GM21360 (cell line): ENCODE measurements around the gene ADD1.
A peak's percentile ranks its signal among the peaks of the same experiment; 100 is the strongest.

ENCODE experiments used
- ATAC-seq: cut with Tn5 transposase; IDR thresholded peaks from one replicate; pipeline ENCODE4 v1.9.1; 2021; ENCODE audit warnings: mild to moderate bottlenecking, moderate library complexity; ENCODE audit not compliant: unreplicated experiment

ADD1 gene

DNA sequence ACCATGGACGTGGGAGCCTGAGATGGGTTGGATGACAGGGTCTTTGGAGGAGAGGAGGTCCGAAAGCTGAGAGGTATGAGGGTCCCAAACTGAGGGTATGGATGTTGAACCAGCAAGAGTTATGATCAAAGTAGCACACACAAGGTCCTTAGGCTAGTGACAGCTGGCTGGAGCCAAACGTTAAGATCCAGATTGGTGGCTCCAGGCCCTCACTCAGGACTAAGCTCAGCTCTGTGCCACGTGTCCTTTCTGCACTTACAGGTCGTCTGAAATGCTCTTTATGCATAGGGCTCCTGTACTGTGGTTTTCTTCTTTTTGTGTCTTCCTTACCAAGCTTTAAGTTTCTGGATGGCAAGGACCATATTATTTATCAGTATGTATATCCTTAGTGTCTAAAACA lies 35.4 kb downstream of the ADD1 start:
- no peak for ATAC-seq

DNA sequence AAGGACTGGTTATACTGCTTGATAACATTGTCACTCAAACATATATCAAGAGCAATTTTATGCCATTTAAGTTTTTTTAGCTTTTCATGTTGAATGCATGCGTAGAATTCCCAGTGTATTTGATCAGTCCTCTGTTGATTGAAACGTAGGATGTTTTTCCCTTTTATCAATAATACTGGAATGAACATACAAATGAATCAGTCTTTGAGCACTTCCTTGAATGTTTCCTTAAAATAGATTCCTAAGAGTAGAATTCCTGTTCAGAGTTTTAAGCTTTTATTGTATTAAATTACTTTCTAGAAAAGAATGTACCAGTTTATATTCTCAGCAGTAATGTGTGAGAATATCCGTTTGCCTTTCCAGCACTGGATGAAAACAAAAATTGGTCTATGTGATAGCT lies 37.8 kb downstream of the ADD1 start:
- ATAC-seq, result no peak

DNA sequence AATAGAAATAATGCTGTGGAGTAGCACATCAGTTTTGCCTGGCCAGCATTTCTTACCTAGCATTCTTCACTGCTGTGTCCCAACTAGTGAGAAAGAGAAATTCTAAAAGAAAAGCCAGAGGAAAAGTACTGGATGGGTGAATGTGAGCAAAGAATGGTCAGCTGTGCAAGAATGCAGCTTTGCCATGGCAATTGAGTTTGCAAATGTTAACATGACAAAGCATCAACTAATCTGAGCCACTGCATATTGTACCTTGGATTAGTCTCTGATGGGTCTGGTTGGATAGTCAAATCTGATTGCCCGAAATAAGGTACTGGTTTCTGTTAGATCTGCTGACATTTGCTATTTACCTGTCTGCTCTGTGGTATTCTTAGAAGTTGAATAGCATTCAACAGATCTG lies 38.7 kb downstream of the ADD1 start:
- no peak for ATAC-seq

DNA sequence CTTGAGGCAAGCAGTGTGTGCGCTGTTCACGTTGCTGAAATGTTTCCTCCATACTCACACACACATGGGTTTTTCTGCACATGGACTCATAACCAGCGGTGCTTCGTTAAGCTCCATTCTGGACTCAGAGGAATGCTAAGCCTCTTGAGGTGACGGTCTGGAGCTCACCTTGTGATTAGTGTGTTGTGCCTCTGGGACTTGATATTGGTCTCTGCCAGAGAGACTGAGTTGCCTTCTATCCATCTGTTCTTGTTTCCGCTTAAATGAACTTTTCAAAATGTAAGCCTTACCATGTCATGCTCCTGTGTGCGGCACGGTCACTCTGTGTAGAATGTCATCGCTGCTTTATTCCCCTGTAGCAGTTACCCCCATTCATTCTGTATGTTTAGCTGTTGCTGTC lies 42.5 kb downstream of the ADD1 start:
- no peak for ATAC-seq

DNA sequence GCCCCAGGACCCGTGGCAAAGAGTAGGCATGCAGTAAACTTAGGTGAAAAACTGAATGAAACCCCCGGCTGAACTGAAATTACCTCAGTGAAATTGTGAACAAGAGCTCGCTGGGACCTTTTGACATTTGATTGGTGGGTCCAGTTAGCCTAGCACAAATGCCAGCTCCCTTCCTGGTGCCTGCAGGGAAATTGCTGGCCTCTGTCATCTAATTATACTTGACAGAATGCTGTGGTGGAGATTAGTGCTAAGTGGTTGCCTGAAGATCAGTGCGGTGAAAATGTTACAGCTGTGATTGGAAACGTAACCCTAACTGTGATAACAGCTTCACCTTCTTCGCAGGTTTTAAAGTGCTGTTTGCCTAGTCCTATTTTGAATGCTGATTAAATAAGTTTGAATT lies 43.0 kb downstream of the ADD1 start:
- ATAC-seq, result no peak

DNA sequence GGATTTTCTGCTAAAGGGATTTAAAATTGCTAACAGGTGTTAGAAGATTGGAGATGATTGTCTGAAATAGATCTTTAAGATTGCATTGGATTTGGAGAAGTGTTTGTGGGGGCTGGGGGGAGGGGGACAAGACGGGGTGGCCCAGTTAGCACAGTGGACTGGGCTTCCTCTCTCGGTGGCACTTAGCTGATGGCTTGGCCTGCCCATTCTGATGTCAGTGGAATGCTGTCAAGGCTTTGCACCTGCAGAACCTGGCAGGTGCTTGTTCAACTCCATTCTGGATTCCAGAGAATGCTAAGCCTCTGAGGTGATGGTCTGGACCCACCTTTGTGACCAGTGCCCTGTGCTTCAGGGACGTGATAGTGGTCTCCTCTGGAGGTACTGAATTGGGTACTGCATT lies 43.7 kb downstream of the ADD1 start:
- ATAC-seq, result no peak

DNA sequence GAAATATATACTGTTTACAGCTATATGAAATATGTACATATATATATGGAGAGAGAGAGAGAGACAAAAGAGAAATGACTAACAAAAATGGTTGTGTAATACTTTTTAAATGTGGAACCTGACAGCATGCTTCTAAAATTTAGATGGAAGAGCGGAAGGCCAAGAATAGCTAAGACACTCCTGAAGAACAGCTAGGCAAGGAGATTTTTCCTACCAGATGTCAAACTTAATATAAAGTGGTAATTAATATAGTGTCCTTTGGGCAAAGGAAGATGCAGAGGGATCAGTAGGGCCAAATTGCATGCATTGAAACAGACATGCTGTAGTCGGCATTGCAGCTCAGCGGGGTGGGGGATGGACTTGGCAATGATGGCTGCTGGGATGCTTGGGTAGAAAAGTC lies 45.2 kb downstream of the ADD1 start:
- ATAC-seq, result no peak

DNA sequence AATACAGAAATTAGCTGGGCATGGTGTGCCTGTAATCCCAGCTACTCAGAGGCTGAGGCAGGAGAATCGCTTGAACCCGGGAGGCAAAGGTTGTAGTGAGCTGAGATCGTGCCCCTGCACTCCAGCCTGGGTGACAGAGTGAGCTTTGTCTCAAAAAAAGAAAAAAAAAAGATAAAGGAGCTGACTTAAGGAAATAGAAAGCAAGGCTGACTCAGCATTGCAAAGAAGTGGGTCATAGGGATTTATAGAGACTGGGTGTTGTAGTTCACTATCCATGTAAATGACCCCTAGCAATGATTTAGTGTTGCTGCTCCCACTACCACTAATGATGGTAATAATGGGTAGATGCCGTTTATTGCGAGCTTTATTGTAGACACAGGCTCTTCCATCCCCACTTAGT lies 47.6 kb downstream of the ADD1 start:
- ATAC-seq, result no peak

DNA sequence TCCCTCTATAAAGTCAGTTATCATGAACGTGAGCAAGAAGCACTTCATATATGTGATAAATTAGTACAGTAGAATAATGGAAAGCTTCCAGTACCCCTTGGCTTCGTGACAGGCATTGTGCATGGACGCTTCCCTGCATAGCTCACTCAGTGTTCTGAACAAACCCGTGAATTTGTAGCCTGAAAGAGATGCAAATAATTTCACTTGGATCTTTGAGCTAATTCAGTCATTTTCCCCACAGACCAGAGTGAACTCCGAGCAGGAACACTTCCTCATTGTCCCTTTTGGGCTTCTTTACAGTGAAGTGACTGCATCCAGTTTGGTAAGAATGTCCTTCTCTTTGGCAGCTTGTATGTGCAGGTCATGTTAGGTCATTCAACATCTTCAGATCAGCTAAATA lies 50.1 kb downstream of the ADD1 start:
- no peak for ATAC-seq

DNA sequence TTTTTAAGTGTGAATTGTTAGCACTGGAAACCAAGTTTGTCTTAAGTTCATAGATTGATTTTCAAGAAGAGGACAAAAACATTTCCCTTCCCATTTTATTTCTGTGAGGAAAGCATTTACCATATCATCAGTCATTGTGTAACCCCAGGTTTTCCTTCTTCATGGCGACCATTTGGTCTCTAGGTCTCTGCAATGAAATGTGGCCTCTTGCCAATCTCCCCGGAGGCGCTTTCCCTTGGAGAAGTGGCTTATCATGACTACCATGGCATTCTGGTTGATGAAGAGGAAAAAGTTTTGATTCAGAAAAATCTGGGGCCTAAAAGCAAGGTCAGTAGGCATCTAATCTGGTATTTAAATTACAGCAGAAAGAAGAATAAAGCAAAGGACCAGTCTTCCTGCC lies 54.4 kb downstream of the ADD1 start:
- no peak for ATAC-seq

DNA sequence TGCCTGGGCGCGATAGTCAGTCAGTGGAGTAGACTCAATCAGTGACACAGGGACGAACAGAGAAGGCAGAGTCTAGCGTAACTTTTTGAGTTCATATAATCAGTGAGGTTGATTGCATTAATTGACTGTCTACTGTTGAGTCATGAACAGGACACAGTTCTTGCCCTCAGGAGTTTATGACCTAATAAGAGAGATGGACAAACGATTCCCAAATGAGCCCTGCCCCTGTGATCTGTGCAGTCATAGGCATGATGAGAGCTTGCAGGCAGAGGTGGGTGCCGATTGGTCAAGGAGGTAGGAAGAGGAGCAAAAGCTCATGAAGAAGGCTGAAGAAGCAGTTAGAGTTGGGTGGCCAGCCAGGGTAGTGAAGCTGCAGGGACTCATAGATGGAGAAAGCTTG lies 57.1 kb downstream of the ADD1 start:
- ATAC-seq, result no peak

DNA sequence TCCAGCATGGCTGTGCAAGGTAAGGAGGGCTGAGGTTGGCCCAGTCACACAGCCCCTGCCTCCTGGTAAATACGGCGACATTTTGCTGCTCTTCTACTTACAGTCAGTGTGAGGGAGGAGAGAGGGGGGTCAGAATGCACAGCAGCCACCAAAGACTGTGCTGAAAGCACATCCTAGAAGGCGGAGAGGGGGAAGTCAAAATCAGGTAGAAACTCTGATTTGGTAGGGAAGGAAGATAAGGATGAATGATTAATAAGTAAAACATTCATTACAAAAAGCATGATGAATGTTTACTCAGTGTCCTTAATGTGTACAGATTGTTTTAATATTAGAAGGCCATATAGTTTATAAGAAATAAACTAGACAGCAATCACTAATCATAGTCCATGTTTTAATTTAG lies 57.5 kb downstream of the ADD1 start:
- no peak for ATAC-seq

DNA sequence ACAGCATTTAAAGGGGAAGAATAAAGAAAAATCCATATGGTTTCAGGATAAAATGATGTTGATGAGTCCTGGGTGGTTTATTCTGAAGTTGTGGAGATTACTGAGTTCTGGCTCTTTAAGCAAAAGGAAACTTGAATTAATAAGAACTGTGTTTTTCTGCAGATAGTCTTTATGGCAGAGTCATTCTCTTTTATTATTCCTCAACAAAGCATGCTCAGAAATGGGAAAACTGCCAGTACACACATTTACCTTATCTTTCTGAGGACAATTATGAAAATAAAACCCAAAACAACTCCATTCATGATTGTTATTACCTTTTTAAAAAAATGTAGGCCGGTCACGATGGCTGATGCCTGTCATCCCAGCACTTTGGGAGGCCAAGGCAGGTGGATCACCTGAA lies 58.5 kb downstream of the ADD1 start:
- ATAC-seq, result no peak

DNA sequence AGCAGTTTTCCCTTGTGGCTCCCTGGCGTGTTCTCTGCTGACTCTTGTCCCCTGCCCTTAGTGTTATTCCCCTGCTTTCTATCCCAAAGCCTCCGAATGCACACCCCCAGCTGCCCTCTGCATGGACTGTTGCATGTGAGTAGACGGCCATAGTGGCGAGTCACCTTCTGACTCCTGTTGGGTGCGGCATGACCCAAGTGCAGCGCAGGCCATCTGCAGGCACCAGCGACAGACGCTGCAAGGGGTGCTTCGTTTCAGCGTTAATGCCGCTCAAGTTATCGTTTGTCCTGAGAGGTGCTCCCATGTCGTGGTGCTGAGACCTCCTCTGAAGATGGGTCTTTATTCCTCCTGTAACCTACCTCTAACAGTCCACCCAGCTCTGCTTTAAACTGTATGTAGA lies 61.9 kb downstream of the ADD1 start:
- ATAC-seq, result no peak

DNA sequence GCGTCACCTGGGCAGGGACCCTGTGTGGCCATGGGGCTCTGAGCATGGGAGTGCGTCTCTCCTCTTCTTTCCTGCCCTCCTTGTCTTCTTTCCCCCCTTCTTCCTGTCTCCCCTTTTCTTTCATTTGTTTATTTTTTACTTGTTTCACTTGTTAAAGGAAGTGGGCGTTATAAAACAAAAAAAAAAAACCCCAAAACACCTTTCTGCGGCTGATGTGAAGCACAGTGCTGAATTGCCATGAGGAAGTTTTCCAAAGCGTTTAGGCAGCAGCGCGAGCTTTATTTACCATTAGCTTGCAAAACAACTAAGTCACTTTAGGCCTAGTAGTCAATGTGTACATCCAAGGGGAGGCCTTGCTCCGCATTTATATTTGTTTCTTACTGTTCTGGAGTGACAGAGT lies 62.6 kb downstream of the ADD1 start:
- no peak for ATAC-seq

DNA sequence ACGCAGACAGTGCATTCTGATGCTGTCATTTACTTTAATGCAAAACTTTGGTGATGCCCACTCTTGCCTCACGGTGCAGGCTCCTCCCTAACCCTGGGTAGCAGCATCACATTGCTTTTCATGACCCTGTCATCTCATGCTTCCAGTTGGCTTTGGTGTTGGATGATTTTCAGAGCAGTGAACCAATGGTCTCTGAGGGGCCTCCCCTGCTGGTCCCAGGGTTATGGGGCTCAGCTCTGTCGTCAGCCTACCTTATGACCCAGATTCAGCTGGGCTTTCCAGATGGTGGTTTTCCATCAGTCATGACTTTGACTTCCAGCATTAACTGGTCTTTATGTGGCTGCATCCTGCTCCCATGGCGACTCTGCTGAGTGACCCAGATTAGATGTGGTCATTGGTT lies 63.6 kb downstream of the ADD1 start:
- no peak for ATAC-seq

DNA sequence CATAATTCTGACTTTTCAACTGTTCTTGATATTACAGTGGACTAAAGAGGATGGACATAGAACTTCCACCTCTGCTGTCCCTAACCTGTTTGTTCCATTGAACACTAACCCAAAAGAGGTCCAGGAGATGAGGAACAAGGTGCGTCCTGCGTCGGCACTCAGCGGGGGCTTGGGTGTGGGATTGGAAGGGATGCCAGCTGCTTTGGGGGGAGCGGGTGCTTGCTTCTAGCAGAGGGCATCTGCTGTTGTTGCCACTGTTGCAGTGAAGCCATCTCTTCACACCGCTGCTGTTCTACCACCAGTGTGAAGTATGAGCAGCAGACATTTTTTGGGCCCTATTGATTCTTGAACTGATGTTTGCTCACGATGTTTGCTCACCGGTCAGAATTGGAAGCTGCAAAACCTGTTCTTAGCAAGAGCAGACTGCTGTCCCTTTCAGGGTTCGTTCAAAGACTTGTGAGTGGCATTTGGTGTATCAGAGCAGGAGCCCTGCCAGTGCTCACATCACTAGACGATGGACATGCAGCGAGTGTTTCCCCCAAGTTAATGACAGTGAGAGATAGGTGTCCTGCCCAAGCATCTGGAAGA lies 64.2 kb downstream of the ADD1 start:
- no peak for ATAC-seq

DNA sequence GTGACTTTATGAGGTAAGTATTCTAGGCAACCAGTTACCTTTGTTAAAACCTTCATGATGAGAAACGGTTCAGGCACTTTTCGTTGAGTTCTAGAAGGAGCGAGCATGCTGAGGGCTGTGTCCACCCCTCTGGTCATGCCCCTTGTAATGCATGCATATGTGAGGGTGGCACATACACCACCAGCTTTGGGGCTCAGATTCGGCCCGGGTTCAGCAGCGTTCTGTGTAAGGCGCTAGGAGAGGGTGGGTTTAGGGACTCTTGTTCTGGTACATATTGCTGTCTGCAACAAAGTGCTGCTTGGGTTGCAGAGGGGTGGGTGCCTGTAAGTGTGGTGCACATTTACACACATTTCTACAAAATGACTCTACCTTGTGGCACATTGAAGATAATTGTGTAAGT lies 65.0 kb downstream of the ADD1 start:
- no peak for ATAC-seq

DNA sequence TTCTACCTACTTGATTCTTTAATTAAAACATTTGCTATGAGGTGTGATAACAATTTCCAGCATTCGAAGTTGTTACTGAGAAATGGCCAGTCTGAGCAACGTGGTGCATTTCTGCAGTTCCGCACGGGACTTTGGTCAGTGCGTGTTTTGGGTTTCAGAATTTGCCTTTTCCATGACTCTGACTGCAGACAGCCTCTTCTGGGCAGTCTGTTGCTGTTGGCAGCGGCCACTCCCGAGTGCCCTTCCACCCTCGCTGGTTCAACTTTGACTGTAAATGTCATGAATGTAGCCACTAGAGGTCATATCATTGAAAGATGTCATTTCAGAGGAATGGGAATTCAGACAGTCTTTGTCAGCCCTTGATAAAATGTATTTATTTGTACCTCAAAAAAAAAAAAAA lies 65.9 kb downstream of the ADD1 start:
- no peak for ATAC-seq

DNA sequence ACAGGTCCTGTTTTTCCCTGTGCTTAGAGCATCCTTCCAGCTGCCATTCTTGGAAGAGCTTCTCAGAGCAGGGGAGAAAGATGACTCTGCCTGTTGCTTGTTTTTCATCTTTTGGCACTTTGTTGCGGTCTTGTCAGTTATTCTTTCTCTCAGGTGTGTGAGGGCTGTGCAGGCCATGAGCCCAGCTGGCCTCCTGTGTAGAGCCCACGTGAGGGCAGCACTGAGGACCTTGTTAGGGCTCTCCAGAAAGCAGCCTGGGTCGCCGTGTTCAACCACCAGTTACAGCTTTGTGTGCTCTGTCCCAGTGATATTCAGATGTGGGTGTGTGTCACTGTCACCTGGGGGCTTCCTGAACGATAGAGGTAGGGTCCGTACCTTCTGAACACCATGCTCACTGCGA lies 66.8 kb downstream of the ADD1 start:
- ATAC-seq, result no peak

DNA sequence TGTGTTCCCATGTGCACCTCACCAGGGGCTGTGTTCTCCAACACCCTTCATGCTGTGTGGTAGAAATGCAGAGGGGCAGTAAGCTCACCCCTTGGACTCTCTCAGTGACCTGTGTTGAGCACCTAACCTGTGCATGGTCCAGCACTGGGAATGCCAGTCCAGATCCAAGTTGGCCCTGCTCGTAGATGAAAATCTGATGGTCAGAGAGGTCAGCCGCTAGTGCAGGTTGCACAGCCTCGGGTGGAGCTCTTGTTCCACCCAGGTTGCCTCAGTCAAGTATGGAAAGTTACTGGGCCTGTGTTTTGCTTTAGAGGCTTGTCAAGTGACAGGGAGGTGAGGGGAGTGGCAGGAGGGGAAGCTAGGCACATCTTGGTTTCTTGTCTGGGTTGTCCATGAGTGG lies 68.2 kb downstream of the ADD1 start:
- ATAC-seq, result no peak

DNA sequence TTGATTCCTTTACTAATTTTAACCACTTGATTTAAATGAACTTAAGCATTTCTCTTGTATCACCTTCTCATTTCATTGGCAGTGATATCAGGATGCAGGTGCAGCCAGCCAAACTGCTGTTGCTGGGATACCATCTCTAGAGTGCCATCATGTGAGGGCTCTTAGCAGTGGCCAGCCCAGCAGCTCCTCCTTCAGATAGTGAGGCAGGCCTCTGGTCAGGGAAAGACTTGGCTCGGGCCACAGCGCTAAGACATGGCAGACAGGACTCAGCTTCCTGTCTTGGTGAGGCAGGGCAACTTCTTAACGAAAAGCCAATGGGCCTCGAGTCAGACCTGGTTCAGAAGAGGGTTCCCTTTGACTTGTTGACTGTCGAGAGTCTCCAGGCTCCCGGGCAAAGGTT lies 69.5 kb downstream of the ADD1 start:
- no peak for ATAC-seq

DNA sequence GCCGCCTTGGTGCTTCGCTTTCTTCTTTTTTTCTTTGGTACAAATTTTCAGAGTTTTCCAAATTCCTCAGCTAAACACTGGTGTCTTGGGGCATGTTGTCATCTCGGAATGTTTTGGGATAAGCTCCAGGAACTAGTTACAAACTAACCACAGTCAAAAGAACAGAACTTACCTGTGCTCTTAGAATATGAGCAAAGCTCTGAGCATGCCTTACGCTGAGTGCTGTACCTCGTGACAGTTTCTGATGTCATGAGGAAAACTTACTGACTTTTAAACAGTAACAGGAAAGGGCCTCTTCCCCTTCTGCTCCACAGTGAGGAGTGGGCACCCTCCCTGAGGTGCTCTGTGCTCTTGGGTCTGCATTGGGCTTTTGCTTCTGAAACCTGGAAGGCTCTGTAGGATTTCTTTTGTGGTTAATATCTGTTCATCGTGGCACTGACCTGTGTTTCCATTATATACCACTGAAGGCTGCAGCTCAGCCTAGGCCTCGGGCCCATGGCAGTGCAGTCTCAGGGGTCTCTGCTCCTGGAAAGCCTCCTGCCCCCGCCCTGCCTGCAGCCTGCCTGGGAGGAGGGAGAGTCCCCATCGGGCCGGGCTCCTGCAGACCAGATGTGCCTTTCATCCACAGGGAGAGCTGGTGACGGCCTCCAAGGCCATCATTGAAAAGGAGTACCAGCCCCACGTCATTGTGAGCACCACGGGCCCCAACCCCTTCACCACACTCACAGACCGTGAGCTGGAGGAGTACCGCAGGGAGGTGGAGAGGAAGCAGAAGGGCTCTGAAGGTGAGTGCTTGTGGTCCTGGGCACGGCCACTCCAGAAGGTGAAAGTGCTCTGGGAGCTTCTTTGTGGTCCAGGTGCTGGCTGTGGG lies 70.8 kb downstream of the ADD1 start:
- ATAC-seq, result peak; percentile 54
